Measurements from ENCODE around the gene ZNF326.

DNA sequence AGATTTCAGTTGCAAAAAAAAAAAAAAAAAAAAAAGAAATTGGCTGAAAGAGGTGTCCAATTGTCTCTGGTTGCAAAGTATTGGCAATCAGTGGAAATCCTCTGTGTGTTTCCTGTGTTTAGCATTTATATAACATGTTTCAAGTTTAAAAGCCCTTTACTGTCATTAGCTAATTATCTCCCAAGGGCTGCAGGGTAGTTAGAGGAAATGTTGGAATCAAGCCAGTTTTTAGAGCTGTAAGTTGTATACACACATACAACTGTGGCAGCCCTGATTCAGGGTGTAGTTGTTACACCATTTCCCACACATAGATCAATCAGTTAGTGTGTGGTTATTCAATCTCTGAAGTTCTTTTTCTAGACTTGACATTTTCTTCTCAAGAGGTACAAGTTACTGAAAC, 8.9 kb upstream of the ZNF326 start:
- TF ChIP-seq EP300 (IDR thresholded peaks at IDR 0.05) (no peak), POLR2A (IDR thresholded peaks at IDR 0.05) (no peak)

Measured in suprapubic skin (tissue), 2 donors.